Stomach (tissue), 9 donors: ENCODE measurements around the gene CFAP20DC. TPM values are rescaled to one million over a fixed set of nuclear protein-coding genes. Genes with fewer than 3 reads are reported as not detected.

Experiments
- DNase-seq, 2 donors: peaks; one replicate each; pipeline versions ENCODE4 v3.0.0 to v3.0.0-alpha.2; 2013 to 2019
- H3K27ac ChIP-seq, 5 donors: fragments of 200-600 bp in 4 of 5; sonication (generic) in 4 of 5; one replicate each; pipeline ENCODE4 v1.5.1; 2013 to 2019; ENCODE audit warnings: mild to moderate bottlenecking in 1 of 5, moderate library complexity in 1 of 5
- H3K27me3 ChIP-seq, 3 donors: fragments of 200-600 bp; sonication (generic); one replicate each; pipeline ENCODE4 v1.5.1; 2017 to 2019; ENCODE audit warnings: mixed run types in 1 of 3
- H3K36me3 ChIP-seq, 4 donors: fragments of 200-600 bp; sonication (generic); 1 replicate in 3 of 4; 2 replicates in 1 of 4; pipeline ENCODE4 v1.5.1; 2016 to 2019
- H3K4me1 ChIP-seq, 4 donors: fragments of 200-600 bp; sonication (generic); one replicate each; pipeline ENCODE4 v1.5.1; 2016 to 2019
- H3K4me3 ChIP-seq, 4 donors: fragments of 200-600 bp; sonication (generic) in 3 of 4; one replicate each; pipeline ENCODE4 v1.5.1; 2016 to 2019; ENCODE audit warnings: mild to moderate bottlenecking in 1 of 4
- H3K9me3 ChIP-seq, 4 donors: fragments of 200-600 bp; sonication (generic); one replicate each; pipeline ENCODE4 v1.5.1; 2016 to 2019
- EP300 ChIP-seq: sonication (generic); formaldehyde crosslinking; IDR thresholded peaks from one replicate; pipeline ENCODE4 v1.6.1; 2017; ENCODE audit warnings: antibody characterized with exemption
- POLR2A ChIP-seq, 4 donors: fragments of 450-650 bp; IDR thresholded peaks; one replicate each; pipeline ENCODE4 v1.6.1; 2016; ENCODE audit warnings: antibody characterized with exemption in 4 of 4, control low read depth in 2 of 4, mild to moderate bottlenecking in 1 of 4, moderate library complexity in 1 of 4
- POLR2AphosphoS5 ChIP-seq, 3 donors: sonication (generic); formaldehyde crosslinking; IDR thresholded peaks; one replicate each; pipeline ENCODE4 v1.6.1; 2016; ENCODE audit warnings: antibody characterized with exemption in 3 of 3
- WGBS, 5 donors: extraction: QIAGEN DNeasy Blood & Tissue Kit in 3 of 5; methylation state at CpG; one replicate each; pipeline versions ENCODE4 v1.1.5 to v1.1.7; 2013 to 2018; 5-methylcytosine and 5-hydroxymethylcytosine counted together
- intact Hi-C: fragments of 100-400 bp; cut with DNase I; formaldehyde crosslinking; loops from one replicate; pipeline ENCODE4 v1.15.1; 2023; ENCODE audit warnings: low total_unique reads
- polyA plus RNA-seq, 3 donors: library from polyadenylated mRNA; stranded (reverse); fragments of 200-250 nt; gene quantifications; one replicate each; pipeline ENCODE4 v1.2.3, GENCODE V29; 2013
- total RNA-seq, 5 donors: library from RNA; depleted of rRNA; stranded (reverse); fragments of >200 nt; gene quantifications; one replicate each; pipeline versions ENCODE4 v1.1.0 to v1.2.3, GENCODE V29; 2014 to 2016
- TF ChIP-seq, protein P1 (sequence below), 7 experiments: fragments of 450-650 bp in 4 of 7; fragments of 200-600 bp in 3 of 7; sonication (generic) in 3 of 7; IDR thresholded peaks; one replicate each; pipeline ENCODE4 v1.5.1; 2016 to 2019; ENCODE audit warnings: antibody characterized with exemption in 7 of 7, control low read depth in 2 of 7, mild to moderate bottlenecking in 1 of 7
- donor health status: healthy with polysubstance abuse.
- donor health status: Bipolar disorder and iron deficiency.
- donor health status: healthy.

CFAP20DC gene
- total and polyA plus RNA-seq, 8 donors = 0.81 to 2.0 (median 1.00) TPM; not detected in 4

DNA sequence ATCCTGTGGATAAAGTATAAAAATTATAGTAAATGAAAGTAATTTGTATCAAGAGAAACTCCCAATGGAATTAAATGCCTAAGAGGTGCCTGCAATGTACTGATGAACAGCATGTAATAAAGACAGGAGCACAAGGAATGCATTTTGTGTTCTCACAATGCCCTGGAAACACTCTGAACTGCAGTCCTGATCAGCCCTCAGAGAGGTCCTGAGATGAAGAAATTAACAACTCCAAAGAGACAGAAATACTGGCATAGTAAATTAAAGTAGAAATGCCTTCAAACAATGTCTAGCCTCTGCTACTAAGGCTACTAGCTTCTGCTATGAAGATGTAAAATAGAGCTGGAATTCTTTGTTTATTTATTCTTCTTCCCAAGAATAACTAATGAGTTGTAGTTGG lies 59.9 kb downstream of the CFAP20DC start:
- Histone ChIP-seq H3K9me3 (peaks cover 0 to 10% (median 7%) of the 10 kb centered on the region in 4 donors), H3K27ac (no peak overlapping the region), H3K4me1 (no peaks in the 10 kb centered on the region), H3K27me3 (no peaks in the 10 kb centered on the region), H3K4me3 (no peak overlapping the region), H3K36me3 (no peaks in the 10 kb centered on the region)
- DNase-seq = no peak
- TF ChIP-seq POLR2A (IDR thresholded peaks at IDR 0.05) = no peak
- TF ChIP-seq, protein P1, sequence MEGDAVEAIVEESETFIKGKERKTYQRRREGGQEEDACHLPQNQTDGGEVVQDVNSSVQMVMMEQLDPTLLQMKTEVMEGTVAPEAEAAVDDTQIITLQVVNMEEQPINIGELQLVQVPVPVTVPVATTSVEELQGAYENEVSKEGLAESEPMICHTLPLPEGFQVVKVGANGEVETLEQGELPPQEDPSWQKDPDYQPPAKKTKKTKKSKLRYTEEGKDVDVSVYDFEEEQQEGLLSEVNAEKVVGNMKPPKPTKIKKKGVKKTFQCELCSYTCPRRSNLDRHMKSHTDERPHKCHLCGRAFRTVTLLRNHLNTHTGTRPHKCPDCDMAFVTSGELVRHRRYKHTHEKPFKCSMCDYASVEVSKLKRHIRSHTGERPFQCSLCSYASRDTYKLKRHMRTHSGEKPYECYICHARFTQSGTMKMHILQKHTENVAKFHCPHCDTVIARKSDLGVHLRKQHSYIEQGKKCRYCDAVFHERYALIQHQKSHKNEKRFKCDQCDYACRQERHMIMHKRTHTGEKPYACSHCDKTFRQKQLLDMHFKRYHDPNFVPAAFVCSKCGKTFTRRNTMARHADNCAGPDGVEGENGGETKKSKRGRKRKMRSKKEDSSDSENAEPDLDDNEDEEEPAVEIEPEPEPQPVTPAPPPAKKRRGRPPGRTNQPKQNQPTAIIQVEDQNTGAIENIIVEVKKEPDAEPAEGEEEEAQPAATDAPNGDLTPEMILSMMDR (IDR thresholded peaks at IDR 0.05) = no peak
- TF ChIP-seq EP300 = no peak
- TF ChIP-seq POLR2AphosphoS5 (IDR thresholded peaks at IDR 0.05) = no peak
- intact Hi-C loops = no loop called here

DNA sequence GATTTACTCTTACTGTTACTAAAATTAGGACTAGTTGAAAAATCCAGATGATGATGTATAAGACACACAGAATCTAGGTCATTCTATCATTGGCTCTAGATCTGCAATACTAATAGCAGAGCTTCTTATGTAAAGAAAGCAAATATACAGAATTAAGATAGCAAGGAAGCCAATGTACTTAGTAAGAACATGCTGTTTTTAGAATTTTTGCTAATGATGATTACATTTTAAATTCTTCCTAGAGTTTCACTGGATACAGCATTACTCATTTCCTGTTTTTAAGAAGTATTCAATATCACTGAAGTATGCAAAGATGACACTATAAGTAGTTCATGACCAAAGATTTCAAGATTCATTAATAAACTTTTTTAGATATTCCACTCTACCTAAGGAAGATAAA lies 60.7 kb downstream of the CFAP20DC start:
- Histone ChIP-seq H3K4me3 (no peak overlapping the region), H3K4me1 (no peaks in the 10 kb centered on the region), H3K27me3 (no peaks in the 10 kb centered on the region), H3K9me3 (peaks cover 0 to 10% (median 7%) of the 10 kb centered on the region in 4 donors), H3K36me3 (no peaks in the 10 kb centered on the region), H3K27ac (no peak overlapping the region)
- intact Hi-C loops = no loop called here
- no peak for TF ChIP-seq EP300
- TF ChIP-seq, protein P1 (IDR thresholded peaks at IDR 0.05) = no peak
- TF ChIP-seq POLR2AphosphoS5 (IDR thresholded peaks at IDR 0.05) = no peak
- TF ChIP-seq POLR2A (IDR thresholded peaks at IDR 0.05) = no peak
- DNase-seq = no peak

DNA sequence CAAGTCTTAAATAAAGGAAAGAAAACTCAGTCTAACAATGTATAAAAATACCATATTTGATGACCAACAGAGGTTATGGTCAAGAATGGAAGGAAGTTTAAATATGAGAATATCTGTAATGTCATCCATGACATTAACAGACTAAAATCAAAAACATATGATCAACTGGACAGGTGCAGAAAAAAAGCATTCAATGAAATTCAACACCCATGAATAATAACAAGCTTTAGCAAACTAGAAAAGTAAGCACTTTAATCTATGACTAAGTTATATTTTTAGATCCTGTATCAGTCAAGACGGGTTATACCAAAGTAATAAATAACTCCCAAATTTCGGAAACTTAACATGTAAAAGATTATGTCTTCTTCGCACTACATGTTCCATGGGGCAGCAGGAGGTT lies 61.8 kb downstream of the CFAP20DC start:
- WGBS, 5 donors = 76 to 86% (median 81%) methylated on average over 3 of the region's 3 CpGs

DNA sequence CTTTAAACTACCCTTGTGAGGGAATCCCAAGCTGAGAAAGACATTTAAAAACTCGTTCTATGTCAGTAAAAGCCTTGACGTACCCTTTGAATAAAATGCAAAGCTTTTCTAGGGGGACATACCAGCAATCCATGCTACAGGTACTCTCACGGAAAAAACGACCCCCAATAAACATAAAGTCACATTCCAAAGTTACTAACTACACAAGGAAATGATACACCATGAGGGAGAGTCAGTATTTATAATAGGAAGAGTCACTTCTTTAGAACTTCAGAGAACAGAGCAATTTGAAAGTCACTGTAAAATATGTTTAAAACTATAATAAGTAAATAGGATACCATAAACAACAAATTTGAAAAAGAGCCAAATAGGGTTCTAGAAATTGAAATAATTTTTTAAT lies 63.2 kb downstream of the CFAP20DC start:
- WGBS, 5 donors = 75 to 85% (median 81%) methylated on average over 4 of the region's 4 CpGs
- H3K4me1 ChIP-seq = no peaks in the 10 kb centered on the region
- no peak overlapping the region for H3K4me3 ChIP-seq
- no peaks in the 10 kb centered on the region for H3K36me3 ChIP-seq
- intact Hi-C loops = no loop called here
- no peak for TF ChIP-seq EP300
- no peak for TF ChIP-seq POLR2AphosphoS5 (IDR thresholded peaks at IDR 0.05)
- no peak for TF ChIP-seq POLR2A (IDR thresholded peaks at IDR 0.05)
- TF ChIP-seq, protein P1 (IDR thresholded peaks at IDR 0.05) = no peak
- peaks cover 0 to 10% (median 7%) of the 10 kb centered on the region in 4 donors for H3K9me3 ChIP-seq
- H3K27ac ChIP-seq = no peak overlapping the region
- no peak for DNase-seq
- no peaks in the 10 kb centered on the region for H3K27me3 ChIP-seq

More for the DNA sequence above, 61.8 kb downstream of the CFAP20DC start:
- intact Hi-C loops = no loop called here
- Histone ChIP-seq H3K4me1 (no peaks in the 10 kb centered on the region), H3K36me3 (no peaks in the 10 kb centered on the region), H3K4me3 (no peak overlapping the region), H3K27ac (no peak overlapping the region), H3K27me3 (no peaks in the 10 kb centered on the region), H3K9me3 (peaks cover 0 to 10% (median 7%) of the 10 kb centered on the region in 4 donors)
- DNase-seq = no peak
- TF ChIP-seq, protein P1 (IDR thresholded peaks at IDR 0.05) = no peak
- TF ChIP-seq POLR2AphosphoS5 (IDR thresholded peaks at IDR 0.05) (no peak), POLR2A (IDR thresholded peaks at IDR 0.05) (no peak), EP300 (no peak)
